GM19397 (cell line): Measurements from ENCODE around the gene TENT4A.

Experiments
- ATAC-seq: cut with Tn5 transposase; IDR thresholded peaks from one replicate; pipeline ENCODE4 v1.9.1; 2021; ENCODE audit warnings: mild to moderate bottlenecking, moderate library complexity; ENCODE audit not compliant: unreplicated experiment

Gene TENT4A

DNA sequence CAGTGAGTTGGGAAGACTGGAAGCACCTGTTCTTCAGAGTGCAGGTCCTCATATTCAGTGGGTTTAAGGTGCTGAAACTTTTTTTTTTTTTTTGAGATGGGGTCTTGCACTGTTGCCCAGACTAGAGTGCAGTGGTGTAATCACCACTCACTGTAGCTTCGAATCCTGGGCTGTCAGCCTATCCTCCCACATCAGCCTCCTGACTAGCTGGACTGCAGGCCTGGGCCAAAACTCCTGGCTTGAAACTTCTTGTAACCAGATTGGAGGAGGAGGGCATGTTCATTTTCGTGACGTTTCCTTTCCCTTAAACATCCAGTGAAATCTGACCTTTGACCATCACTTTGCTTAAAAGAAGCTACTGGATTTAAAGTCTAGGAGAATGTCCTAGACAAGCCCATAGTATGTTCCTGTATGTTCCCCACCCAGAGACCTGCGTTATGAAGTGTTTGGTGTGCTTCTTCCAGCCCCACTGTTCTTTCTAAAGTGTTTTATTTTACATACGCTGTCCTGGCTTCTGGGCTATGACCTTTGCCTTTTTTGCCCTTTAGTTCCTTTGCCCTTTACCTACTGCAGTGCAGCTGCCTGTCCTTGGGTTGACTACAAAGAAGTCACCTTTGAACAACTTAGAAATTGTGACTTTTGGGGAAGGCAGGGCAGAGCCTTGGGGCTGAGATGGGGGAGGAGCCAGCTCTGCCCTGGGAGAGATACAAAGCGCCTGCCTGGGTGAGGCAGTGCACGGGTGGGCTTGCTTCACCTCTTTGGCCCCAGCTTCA is 18.4 kb downstream of the TENT4A start:
- no peak for ATAC-seq

DNA sequence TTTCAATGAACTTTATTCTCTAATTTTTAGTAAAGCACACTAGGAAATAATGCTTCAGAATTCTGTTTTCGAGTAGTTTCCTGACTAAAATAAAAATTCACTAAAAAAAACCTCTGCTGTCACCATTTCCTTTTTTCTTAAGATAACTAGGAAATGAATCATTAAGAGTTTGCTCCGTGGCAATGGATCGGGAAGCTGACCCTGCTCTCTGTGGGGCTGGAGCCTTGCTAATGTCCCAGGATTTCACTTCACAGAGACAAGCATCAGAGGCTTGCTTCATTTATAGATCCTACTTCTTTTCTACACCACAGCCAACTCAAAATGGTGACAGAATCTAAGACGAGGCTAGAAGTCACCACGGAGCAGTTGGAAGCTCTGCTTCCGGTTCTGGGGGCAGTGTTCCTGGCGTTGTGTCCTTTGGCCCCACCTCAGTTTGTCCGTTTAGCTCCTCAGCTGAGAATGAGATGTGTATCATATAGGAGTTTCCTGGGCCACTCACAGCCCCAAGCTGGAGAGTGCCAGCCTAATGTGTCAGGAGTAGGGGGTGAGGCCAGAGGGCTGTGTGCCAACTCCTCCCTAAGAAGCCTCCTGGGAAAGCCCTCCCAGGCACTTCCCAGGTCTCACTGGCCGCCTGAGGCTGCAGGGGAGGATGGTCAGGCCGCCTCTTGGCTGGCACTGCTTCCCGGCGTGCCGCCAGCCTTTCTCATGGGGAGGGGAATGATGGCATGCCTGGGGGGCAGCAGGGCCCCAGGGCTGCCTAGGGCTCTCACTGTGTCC is 19.6 kb downstream of the TENT4A start:
- no peak for ATAC-seq

DNA sequence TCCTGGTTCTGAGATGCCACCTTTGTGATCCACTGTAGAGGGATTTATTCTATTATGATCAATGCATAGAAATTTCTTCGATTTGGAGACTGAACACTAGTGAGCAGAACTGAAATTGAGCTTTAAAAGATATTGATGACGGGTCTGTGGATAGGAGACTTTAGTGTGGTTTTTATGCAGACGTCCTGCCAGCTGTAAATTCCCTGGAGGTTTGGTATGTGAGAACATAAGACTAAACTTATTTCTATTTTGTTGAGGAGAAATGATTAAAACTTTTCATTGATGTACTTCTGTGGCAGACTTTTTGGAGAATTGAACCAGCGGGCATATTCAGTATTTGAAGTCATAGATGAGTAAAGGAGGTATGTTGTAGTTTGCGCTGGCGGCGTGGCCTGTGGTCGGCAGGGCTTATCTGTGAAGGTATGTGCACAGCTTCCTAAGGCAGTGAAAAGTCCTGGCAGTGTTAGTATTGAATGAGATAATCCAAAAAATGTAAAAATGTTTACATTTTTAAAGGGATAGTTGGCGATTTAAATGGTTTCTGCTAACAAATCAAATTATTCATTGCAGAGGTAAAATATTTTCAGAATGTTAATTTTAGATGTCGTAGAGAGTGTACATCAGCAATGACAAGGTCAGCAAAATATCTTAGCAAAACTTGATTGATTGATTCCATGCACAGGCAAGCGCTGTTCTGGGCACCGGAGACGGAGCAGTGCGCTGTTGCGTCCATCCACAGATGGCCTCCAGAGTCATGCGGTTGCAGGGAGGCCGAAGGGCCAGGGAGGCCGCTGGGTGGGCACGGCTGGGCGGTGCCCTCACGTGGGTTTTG is 20.4 kb downstream of the TENT4A start:
- no peak for ATAC-seq

DNA sequence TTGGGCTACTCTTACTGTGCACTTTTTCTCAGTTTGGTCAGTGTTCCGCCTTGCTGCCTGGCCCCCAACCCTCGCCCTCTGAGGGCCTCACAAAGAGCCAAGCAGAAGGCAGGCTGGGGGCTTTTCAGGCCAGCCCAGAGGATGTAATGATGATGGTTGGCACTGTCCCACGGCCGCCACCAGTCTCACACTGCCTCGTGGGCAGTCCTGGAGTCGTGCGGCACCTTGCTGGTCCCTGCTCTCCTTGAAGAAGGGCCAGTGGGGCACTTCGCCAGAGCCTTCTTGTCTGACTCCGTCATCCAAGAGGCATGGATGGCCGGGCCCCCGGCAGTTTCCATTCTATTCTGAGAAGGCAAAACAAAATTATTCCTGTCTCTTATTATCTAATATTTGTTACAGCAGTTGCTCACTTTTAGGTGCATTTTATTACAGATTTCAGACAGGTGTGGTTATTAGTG is 21.0 kb downstream of the TENT4A start:
- ATAC-seq = no peak

DNA sequence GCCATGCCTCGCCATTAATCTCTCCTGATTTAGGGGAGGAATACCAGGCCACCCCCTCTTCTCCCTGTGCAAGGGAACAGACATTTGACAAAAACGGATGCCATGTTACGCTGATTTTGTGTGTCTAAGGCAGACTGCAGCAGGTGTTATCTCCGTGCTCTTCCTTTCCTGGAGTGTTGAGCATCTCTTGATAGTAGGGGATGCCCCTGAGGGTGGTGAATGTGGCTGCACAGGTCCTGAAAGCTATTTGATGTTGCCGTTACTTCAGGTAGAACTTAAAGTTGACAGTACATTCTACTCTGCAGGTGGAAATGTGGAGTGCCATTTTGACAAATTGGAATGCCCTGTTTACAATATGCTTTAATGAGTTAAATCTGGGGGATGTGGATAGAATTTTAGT is 21.5 kb downstream of the TENT4A start:
- no peak for ATAC-seq

DNA sequence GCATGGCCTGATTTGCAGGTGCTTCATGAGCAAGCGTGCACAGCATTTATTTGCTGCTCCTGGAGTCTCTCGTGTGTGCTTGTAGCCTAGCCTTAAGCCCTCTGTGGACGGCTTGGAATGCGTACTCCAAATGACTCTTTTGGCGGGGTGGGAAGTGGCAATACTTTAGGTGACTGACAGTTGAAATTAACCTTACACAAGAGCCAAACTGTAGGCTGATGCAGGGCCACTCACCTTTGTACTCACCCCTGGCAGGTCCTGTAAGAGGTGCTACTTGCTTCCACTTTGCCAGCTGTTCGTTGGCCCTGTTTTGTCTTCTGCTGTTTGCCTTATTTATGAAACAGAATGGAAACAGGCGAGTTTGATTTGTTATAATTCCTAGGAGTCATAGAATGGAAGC is 22.9 kb downstream of the TENT4A start:
- no peak for ATAC-seq

DNA sequence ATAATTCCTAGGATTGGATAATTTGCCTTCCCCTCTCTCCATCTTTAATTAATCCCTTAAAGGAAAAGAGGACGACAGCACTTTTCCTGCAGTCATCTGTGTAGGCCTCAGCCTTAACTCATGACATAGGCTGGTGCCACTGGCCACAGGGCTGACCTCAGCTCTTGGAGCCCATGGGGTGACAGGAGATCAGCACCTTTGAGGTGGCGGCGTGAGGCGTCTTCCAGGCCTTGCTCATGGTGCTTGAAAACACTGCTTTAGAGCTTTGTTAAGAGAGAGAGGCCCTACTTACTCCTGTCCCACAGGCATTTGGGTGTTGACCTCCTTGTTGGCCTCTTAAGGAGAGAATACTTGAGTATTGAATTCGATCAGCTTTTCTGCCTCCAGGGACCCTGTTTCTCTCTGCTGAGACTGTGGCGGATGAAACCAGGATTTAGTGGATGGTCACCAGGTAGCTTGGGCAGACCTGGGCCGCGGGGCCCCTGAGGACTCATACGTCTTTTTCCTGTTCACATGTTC is 23.4 kb downstream of the TENT4A start:
- no peak for ATAC-seq

DNA sequence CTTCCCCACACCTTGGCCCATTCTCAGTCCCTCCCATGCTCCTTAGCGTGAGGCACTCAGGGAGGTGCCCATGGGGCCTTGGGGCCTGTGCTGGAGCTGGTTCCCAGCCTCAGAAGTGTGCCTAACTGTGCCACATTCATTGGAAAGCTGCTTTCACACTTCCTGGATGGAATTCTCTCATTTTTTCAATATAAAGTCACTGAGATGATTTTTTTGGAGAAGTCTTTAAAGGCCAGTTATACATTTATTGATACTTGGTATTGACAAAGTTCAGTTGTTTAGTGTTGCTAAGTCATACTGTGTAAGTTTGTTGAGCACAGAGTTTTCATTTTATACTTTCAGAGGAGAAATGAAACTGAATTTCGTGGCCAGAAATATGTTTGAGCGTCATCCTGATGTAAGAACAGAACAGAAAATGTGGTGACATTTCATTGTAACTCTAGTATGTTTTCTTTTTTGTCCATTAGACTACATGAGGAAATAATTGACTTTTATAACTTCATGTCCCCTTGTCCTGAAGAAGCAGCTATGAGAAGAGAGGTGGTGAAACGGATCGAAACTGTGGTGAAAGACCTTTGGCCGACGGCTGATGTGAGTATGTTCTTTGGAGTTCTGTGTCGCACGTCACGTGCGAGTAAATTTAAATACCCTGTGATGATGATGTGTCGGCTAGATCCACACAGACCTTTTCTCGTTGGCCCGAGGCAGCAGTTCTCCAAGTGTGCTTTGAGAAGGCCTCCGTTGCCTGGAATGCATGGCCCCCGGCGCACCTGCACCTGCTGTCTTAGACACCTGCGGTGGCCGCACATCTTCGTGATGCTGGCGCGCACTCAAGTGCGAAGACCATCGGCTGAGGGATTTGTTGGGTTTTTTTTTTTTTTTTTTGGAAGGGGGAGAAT is 24.1 kb downstream of the TENT4A start:
- ATAC-seq = peak; percentile 73

DNA sequence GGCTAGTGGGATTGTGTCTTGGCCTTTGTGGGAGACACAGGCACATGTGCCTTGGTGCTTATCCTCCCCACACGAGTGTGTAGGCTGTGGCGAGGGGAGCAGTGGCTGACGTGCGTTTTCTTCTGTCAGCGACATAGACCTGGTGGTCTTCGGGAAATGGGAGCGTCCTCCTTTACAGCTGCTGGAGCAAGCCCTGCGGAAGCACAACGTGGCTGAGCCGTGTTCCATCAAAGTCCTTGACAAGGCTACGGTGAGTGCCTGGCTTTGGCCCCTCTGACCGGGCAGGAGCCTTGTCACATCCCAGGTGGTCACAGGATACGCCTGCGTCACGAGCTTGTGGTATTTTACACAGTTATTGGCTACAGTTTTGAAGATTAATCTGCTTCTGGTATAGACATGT is 26.4 kb downstream of the TENT4A start:
- ATAC-seq = no peak

DNA sequence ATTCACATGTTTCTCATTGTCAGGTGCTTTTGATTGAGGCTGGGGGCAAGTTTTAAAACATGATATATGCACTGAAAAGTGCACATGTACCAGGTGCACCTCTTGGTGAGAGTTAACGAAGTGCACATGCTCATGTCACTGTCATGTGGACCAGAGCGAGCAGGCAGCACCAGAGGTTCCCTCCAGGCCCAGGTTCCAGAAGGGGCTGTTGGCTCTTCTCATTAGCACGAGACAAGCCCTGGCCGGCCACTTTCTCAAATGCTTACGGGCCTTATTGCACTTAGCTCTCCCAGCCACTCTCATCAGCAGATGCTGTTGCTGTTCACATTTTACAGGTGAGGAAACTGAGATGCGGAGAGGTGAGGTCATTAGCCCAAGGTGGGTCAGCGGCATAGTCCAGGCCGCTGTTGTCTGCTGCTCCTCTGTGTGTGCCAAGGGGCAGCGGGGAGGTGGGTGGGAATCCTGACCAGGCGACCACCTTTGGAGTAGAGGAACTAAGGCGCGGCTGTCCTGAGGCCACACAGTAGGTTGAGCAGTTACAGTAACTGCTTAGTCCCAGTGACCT is 27.4 kb downstream of the TENT4A start:
- no peak for ATAC-seq

DNA sequence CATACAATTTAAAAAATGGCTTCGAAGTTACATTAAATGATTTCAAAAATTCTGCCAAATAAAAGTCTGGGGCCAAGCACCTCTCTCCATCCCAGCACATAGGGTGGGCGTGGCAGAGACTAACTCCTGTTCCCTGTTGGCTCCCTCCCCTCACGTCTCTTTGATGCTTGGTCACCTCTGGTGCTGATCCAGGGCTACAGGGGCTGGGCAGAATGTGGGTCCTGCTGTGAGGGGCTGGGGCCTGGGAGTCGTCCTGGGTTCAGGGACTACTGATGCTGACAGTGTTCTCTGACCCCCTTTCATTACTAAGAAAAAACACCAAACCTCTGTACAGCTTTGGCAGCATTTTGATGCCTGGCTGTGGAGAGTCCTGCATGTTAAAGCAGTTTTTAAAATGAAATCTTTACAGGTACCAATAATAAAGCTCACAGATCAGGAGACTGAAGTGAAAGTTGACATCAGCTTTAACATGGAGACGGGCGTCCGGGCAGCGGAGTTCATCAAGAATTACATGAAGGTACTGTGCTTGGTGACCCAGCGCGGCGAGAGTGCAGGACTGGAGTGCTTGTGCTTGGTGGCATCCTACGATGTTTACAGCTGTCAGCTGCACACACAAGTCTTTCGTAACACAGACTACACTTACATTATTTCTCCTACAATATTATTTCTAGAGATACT is 29.0 kb downstream of the TENT4A start:
- no peak for ATAC-seq

DNA sequence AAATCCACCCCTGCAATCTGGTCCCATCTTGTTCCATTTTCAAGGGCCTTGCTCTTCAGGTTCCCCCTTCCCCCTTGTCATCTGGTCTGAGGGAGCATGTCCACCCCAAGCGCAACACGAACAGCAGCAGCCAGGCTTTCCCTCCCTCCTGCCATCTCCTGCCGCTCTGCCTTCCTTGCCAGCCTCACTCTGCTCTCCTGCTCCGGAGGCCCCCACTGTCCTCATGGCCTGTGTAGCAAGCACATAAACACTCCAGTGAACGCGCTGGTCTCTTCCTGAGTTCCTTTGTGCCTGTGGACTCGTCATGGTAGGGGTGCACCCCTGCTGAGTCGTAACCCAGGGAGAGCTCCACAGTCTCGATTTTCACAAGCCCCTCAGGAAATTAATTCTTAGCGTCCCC is 29.9 kb downstream of the TENT4A start:
- no peak for ATAC-seq

DNA sequence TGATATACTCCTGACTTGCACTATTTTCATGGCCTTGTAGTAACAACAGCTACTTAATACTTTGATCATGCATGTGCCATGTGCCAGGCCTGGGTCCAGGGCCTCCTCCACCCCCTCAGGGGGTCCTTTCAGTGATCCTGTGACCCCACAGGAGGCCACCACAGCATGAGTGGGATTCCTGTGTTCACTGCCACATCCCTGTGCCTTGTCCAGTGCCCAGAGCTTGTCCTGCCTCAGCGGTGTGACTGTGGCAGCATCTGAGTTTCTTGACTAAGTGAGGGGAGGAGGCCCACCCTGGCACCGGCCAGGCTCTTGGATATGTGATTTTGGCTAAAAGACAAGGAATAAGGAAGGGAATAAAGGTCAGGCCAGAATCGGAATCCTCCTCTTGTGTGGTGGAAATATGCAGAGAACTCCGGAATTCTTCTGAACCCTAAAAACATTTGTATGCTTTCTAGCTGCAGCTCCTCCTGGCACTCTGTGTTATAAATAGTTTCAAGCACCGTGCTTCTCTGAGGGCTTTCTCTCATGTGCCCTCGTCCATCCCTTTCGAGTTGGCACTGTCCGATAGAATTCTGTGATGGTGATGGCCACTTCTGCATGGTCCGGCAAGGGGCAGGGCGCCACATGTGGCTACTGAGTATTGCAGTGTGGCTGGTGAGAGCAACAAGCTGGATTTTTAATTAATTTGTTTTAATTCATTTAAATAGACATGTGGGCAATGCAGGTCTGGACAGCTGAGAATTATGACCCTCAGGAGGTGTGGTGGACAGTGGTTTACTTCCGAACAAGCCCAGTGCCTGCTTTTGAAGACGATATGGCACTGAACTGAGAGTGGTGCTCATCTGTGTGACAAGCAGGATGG is 31.8 kb downstream of the TENT4A start:
- ATAC-seq = no peak

DNA sequence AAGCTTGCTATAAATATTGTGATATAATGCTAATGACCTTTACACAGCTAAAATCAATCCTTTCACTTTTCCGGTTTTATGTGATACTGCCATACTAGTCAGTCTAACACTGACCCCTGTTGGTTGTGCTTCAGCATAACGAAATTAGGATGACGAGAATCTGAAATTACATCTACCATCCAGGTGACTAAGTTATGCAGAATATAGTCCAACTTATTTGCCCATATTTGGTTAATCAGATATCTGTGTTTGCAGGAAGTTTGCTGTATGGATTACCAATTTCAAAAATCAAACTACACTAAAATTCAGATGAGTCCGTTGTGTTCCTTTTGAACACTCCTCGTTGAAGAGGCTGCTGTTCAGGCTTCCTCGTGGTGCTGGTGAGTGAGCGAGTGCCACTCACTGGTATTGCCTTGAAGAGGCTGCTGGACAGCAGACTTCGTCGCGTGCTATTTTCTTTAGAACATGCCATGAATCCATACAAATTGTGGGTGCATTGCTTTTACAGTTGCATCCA is 32.5 kb downstream of the TENT4A start:
- peak; percentile 57 for ATAC-seq

DNA sequence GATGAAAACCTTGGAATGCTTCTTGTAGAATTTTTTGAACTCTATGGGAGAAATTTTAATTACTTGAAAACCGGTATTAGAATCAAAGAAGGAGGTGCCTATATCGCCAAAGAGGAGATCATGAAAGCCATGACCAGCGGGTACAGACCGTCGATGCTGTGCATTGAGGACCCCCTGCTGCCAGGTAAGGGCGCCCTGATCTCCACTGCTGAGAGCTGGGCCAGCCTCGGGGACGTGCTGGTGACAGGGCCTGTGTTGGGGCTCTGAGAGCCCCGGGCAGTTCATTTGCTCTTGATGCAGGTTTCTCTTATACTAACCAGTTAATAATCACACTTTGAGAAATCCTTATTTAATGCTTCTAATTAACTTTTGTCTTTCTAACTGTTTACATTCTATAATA is 33.0 kb downstream of the TENT4A start:
- no peak for ATAC-seq

DNA sequence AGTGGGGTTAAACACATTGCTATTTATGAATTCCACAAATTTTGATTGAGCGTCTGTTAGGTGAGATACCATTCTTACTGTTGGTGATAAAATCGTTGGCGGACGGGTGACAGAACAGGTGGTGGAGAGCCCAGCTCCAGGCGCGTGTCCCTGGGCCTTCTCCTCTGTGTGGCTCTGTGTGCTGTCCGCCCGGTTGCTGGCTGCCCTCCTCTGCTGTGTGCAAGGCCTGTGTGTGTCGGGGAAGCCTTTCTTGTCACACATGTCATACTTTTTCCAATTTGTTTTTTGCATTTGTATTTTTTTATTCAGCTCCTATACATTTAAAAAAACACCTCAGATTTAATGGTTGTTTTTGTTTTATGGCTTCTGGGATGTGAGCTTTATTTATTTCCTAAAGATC is 33.9 kb downstream of the TENT4A start:
- ATAC-seq = no peak

DNA sequence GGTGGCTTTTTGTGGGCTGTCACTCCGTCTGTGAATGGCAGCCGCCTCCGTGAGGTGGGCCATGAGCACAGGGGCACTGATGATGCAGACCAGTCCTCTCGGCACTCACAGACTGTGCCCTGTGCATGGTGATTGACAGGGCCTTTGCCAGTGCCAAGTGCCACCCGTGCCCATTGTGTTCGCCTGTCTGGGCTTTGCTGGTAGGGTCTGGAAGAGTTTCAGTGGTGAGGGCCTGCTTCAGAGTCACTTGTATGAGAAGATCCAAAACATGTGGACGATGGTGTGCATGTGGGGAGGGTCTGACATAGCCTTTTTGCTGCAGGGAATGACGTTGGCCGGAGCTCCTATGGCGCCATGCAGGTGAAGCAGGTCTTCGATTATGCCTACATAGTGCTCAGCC is 34.9 kb downstream of the TENT4A start:
- no peak for ATAC-seq

DNA sequence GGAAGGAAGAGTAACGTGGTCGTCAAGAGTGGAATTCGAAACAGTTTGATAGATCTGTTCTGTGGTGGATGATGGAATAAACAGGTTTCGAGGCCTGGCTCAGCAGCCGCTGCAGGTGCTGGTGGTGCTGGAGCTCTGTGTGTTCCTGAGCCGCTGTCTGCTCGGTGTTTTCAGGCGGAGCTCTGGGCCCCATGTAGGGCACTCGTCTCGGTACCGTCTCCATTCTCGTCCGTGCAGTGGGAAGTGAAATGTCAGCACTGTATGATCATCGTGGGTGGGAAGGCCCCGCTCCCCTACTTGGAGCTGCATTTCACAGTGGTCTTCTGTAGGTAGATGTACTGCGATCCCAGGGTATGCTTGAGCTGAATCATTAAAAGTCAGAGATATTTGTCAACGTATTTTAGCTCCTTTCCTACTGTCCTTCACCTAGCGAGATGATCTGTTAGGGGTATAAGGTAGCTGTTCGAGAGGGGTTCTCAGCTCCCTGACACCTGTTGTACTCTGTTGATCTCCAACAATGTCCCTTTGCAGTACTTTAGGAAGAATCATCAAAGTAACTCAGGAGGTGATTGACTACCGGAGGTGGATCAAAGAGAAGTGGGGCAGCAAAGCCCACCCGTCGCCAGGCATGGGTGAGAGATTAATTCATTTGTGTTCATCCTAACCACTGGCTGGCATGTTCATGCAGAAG is 35.9 kb downstream of the TENT4A start:
- no peak for ATAC-seq
